ENCODE results near the gene TOB1. TPM values are rescaled to one million over a fixed set of nuclear protein-coding genes. Genes with fewer than 3 reads are reported as not detected.
A peak's percentile ranks its signal among the peaks of the same experiment; 100 is the strongest.

Gene TOB1
- total RNA-seq, 1 donor from 2014 or later = 4.6 TPM

GRCh38 chr17:50875074-50875473, 8.9 kb upstream of the TOB1 start:
- no peak for TF ChIP-seq CTCF (conservative IDR thresholded peaks at IDR 0.05; ENCODE audit: low read depth, low read length)
- no peak overlapping the region for H3K4me3 ChIP-seq (ENCODE audit: low read depth, low read length)
- no peak for DNase-seq (ENCODE audit: low read depth)

- TF ChIP-seq CTCF (conservative IDR thresholded peaks at IDR 0.05; ENCODE audit: low read depth, low read length) = no peak
- H3K4me3 ChIP-seq (ENCODE audit: low read depth, low read length) = no peak overlapping the region
- no peak for DNase-seq (ENCODE audit: low read depth)
Observed at GRCh38 chr17:50872710-50873424, 6.7 kb upstream of the TOB1 start.

GRCh38 chr17:50871898-50872297, 5.7 kb upstream of the TOB1 start:
- H3K4me3 ChIP-seq (ENCODE audit: low read depth, low read length) = no peak overlapping the region
- no peak for TF ChIP-seq CTCF (conservative IDR thresholded peaks at IDR 0.05; ENCODE audit: low read depth, low read length)
- no peak for DNase-seq (ENCODE audit: low read depth)

- no peak for TF ChIP-seq CTCF (conservative IDR thresholded peaks at IDR 0.05; ENCODE audit: low read depth, low read length)
- H3K4me3 ChIP-seq (ENCODE audit: low read depth, low read length) = no peak overlapping the region
- DNase-seq (ENCODE audit: low read depth) = no peak
Observed at GRCh38 chr17:50871364-50871763, 5.2 kb upstream of the TOB1 start.

GRCh38 chr17:50868602-50869001, 2.4 kb upstream of the TOB1 start:
- peak overlapping the region; percentile 84 for H3K4me3 ChIP-seq (ENCODE audit: low read depth, low read length)
- no peak for TF ChIP-seq CTCF (conservative IDR thresholded peaks at IDR 0.05; ENCODE audit: low read depth, low read length)
- DNase-seq (ENCODE audit: low read depth) = no peak

GRCh38 chr17:50868140-50868438, 1.9 kb upstream of the TOB1 start:
- H3K4me3 ChIP-seq (ENCODE audit: low read depth, low read length) = peak overlapping the region; percentile 84
- TF ChIP-seq CTCF (conservative IDR thresholded peaks at IDR 0.05; ENCODE audit: low read depth, low read length) = no peak
- DNase-seq (ENCODE audit: low read depth) = no peak
